Hepatocyte (in vitro differentiated cells): ENCODE measurements around the gene FOXD4.
"Not testable (repeated sequence)": the region's sequence is repeated elsewhere in the genome, so short reads cannot be mapped to it uniquely, and the experiment has no call there.

Experiments
- EZH2phosphoT487 ChIP-seq: fragments of 200-600 bp; sonication (generic); IDR thresholded peaks from one replicate; pipeline ENCODE4 v1.6.1; 2018; ENCODE audit warnings: antibody characterized with exemption, mild to moderate bottlenecking, low read depth, moderate library complexity; ENCODE audit not compliant: unreplicated experiment, severe bottlenecking
- TF ChIP-seq, protein P1 (sequence below): fragments of 200-600 bp; sonication (generic); IDR thresholded peaks from 2 replicates; pipeline ENCODE4 v1.5.1; 2016; ENCODE audit warnings: antibody characterized with exemption, mild to moderate bottlenecking; ENCODE audit not compliant: poor library complexity

DNA sequence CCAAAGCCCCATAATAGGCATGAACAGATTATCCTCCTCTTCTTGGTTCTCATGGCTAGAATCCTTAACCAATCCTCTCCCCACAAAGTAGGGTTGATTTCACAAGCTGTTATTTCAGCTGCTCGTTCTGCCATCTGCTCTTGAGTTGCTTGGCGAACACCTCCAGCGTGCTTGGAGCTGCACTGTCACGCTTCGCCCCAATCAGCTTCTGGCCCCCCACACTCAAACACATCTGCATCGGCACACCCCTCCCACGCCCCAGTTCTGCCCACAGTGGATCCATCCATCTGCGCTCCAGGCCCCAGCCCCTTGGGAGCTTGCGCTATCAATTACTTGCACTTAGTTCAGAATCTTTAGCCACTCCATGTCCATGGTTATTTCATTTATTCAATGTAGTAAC, 17.8 kb downstream of the FOXD4 start:
- TF ChIP-seq, protein P1, sequence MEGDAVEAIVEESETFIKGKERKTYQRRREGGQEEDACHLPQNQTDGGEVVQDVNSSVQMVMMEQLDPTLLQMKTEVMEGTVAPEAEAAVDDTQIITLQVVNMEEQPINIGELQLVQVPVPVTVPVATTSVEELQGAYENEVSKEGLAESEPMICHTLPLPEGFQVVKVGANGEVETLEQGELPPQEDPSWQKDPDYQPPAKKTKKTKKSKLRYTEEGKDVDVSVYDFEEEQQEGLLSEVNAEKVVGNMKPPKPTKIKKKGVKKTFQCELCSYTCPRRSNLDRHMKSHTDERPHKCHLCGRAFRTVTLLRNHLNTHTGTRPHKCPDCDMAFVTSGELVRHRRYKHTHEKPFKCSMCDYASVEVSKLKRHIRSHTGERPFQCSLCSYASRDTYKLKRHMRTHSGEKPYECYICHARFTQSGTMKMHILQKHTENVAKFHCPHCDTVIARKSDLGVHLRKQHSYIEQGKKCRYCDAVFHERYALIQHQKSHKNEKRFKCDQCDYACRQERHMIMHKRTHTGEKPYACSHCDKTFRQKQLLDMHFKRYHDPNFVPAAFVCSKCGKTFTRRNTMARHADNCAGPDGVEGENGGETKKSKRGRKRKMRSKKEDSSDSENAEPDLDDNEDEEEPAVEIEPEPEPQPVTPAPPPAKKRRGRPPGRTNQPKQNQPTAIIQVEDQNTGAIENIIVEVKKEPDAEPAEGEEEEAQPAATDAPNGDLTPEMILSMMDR: not testable (repeated sequence)
- not testable (repeated sequence) for TF ChIP-seq EZH2phosphoT487
